ENCODE measurements around the gene TMEM39B.
"Not testable (repeated sequence)": the region's sequence is repeated elsewhere in the genome, so short reads cannot be mapped to it uniquely, and the experiment has no call there.

Gene TMEM39B

GRCh38 chr1:32138965-32139364 is 66.2 kb downstream of the TMEM39B start:
- H3K4me3 ChIP-seq (ENCODE audit: control insufficient read depth, low read depth, low read length), result no peak overlapping the region
- DNase-seq (ENCODE audit: low read depth), result no peak
- TF ChIP-seq CTCF (IDR thresholded peaks at IDR 0.05; ENCODE audit: control insufficient read depth, insufficient read depth, low read depth, low read length, missing control alignments), result no peak

DNA sequence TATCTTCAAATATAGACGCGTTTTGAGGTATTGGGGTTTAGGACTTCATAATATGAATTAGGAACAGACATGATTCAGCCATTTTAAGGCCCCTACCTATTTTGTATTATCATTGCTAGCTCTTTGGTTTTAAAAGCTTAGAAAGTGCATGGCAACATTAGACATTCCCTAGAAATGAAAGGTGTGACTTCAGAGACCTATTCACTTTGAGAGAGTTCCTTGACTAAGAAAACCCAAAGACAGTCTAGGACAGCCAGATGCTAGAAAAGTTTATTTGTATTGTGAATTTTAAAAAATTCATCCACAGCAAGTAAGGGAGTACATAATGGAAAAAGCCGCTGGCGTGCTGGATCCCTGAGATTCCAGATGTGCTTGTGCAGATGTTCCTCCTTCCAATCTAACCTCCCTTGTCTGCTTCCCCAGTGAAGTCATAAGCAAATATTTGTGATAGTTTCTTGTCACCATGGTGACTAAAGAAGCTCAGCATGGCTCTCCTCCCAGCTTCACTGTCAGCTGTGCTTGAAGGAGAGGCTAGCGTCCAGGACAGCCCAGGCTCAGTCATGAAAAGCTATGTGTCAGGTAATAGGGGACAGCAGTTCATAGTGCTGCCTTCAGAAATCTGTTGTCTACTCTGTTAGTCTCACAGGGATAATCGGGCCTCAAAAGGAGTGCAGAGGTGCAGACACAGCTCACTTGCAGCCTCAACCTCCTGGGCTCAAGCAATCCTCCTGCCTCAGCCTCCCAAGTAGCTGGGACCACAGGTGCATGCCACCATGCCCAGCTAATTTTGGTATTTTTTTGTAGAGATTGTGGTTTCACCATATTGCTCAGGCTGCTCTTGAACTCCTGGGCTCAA is 69.9 kb downstream of the TMEM39B start:
- peak; percentile 54 for DNase-seq (ENCODE audit: low read depth)
- no peak for TF ChIP-seq CTCF (IDR thresholded peaks at IDR 0.05; ENCODE audit: control insufficient read depth, insufficient read depth, low read depth, low read length, missing control alignments)
- no peak overlapping the region for H3K4me3 ChIP-seq (ENCODE audit: control insufficient read depth, low read depth, low read length)

- H3K4me3 ChIP-seq (ENCODE audit: control insufficient read depth, low read depth, low read length); DNase-seq (ENCODE audit: low read depth): not testable (repeated sequence)
Observed at GRCh38 chr1:32143302-32143695, 70.6 kb downstream of the TMEM39B start.

DNA sequence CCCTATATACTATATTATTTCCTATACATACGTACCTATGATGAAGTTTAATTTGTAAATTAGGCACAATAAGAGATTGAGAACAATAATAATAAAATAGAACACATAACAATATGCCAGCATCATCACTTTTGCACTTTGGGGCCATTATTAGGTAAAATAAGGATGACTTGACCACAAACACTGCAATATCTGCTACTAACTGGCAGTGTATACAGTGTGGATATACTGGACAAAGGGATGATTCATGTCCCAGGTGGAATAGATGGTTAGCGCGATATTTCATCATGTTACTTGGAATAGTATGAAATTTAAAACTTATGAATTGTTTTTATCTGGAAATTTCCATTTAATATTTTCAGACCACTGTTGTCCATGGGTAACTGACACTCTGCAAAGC is 71.3 kb downstream of the TMEM39B start:
- no peak for DNase-seq (ENCODE audit: low read depth)
- TF ChIP-seq CTCF (IDR thresholded peaks at IDR 0.05; ENCODE audit: control insufficient read depth, insufficient read depth, low read depth, low read length, missing control alignments), result no peak
- H3K4me3 ChIP-seq (ENCODE audit: control insufficient read depth, low read depth, low read length), result no peak overlapping the region

DNA sequence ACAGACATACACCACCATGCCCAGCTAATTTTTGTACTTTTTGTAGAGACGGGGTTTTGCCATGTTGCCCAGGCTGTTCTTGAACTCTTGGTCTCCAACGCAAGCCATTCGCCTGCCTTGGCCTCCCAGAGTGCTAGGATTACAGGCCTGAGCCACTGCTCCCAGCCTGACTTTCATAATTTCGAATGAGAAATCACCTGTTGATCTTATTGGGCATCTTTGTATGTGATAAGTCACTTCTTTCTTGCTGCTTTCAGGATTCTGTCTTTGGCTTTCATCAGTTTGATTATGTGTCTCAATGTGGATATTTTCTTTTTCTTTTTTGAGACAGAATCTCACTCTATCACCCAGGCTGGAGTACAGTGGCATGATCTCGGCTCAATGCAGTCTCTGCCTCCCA is 75.1 kb downstream of the TMEM39B start:
- DNase-seq (ENCODE audit: low read depth); H3K4me3 ChIP-seq (ENCODE audit: control insufficient read depth, low read depth, low read length): not testable (repeated sequence)

- DNase-seq (ENCODE audit: low read depth), result no peak
- H3K4me3 ChIP-seq (ENCODE audit: control insufficient read depth, low read depth, low read length), result no peak overlapping the region
Observed at GRCh38 chr1:32150847-32151246, 78.1 kb downstream of the TMEM39B start.

GRCh38 chr1:32151319-32151787 is 78.6 kb downstream of the TMEM39B start:
- peak; percentile 27 for DNase-seq (ENCODE audit: low read depth)
- no peak overlapping the region for H3K4me3 ChIP-seq (ENCODE audit: control insufficient read depth, low read depth, low read length)
- TF ChIP-seq CTCF (IDR thresholded peaks at IDR 0.05; ENCODE audit: control insufficient read depth, insufficient read depth, low read depth, low read length, missing control alignments), result no peak

More at GRCh38 chr1:32150847-32151246, 78.1 kb downstream of the TMEM39B start:
- no peak for TF ChIP-seq CTCF (IDR thresholded peaks at IDR 0.05; ENCODE audit: control insufficient read depth, insufficient read depth, low read depth, low read length, missing control alignments)
